T-helper 2 cell (primary cell): ENCODE measurements around the gene HOXC9.
"Not testable (repeated sequence)": the region's sequence is repeated elsewhere in the genome, so short reads cannot be mapped to it uniquely, and the experiment has no call there.

Experiments
- DNase-seq, 5 experiments: peaks; one replicate each; pipeline versions ENCODE4 v3.0.0 to v3.0.0-alpha.2; 2012 to 2022

Gene HOXC9

DNA sequence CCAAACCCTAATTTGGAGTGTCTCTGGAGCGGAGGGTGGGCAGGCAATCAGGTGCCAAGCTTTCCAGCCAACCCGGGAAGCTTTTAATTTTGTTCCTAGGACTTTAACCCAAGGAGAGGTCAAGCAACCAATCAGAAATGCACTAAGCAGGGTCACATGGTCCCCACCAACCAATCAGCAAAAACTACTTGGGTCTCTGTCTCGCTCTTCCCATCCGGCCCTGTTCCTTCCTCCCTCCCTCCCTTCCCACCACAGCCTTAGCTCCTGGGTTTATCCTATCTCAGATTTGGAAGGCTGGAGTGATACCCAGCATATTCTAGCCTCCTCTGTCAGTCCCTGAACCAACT, 40.2 kb downstream of the HOXC9 start:
- DNase-seq = no peak

- DNase-seq = no peak
Observed at GRCh38 chr12:54040648-54041047, 40.7 kb downstream of the HOXC9 start.

GRCh38 chr12:54041097-54041690, 41.2 kb downstream of the HOXC9 start:
- no peak for DNase-seq

- not testable (repeated sequence) for DNase-seq
Observed at GRCh38 chr12:54042033-54042432, 42.1 kb downstream of the HOXC9 start.

DNA sequence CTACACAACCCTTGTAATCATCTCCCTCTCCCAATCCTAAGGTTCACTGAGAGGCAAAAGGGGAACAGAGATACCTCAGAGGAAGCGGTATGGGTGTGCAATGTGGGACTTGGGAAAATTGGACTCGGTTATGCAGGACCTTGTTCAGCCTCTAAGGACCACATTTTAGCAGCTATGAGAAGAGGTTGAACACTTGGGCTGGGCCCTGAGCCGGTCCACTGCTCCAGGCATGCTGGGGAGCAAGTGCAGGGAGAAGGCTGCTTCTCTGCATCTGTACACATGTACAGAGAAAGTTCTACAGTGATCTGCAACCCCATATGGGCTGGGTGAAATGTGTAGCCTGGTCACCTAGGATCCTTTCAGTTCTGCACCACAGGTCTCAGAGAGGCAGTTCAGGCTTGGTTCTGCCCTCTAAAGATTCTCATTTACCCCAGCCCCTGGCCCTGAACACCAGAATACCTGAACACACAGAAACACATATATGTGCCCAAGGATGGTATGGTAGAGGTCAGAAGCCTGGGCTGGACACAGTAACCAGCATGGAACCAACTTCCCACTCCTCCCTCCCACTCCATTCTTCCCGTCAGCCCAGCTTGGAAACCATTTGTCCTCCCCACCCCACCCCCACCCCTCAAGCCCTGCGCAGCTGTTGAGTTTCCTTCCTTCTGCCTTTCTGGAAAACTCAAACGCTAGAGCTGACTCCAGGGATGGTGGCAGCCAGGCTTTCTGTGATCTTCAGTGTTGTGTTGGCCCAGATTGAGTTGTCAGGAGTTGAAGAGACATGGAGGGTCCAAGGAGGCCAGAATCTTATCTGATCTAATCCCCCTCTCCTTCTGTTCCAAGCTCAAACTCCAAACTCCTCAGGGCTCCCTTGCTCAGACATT, 43.3 kb downstream of the HOXC9 start:
- no peak for DNase-seq

DNA sequence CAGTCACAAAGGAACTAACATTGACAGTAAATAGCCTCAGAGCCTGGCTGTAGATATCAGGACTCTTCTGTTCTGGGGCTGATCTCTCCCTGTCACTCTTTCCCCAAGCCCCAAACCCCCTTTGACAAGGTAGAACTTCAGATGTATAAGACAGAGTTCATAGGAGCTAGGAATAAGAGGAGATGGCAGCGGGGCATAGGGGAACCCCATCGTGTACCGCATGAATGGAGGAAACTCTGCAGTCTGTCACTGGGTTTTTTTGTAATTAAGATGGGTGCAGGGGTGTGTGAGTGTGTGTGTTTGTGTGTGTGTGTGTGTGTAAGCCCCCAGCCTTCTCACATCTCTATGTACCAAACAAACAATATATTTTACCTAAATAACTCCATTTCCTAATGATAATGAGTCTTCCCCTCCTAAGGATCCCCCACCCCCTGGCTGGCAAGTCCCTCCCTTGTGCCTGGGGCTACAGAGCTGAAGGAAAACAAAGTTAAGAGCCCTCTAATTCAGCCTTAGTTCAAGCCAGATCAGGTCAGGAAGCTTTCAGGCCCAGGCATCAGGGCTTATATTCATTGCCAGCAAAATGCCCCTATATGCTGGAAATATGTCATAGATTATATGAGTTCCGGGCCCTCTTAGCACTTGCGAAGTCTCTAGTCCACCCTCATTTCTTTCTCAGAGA, 44.6 kb downstream of the HOXC9 start:
- no peak for DNase-seq

GRCh38 chr12:54045401-54045800, 45.4 kb downstream of the HOXC9 start:
- DNase-seq = no peak

- DNase-seq = no peak
Observed at GRCh38 chr12:54045868-54046521, 46.0 kb downstream of the HOXC9 start.

DNA sequence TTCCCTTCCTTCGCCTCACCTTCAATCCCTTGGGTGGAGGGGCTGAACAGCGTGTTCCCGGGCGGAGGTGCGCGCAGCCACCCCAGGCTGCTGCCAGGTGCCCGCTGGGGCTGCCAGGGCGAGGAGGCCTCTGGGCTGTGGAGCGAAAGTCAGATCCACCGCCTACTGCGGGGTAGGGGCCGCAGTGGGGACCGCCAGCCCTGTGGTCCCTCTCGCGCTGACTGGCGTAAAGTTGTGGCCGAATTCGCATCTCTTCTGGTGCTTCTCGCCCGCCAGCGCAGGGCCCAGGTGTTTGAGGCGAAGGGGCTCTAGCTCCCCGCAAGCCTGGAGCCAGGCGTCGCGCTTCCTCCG, 46.8 kb downstream of the HOXC9 start:
- no peak for DNase-seq

DNA sequence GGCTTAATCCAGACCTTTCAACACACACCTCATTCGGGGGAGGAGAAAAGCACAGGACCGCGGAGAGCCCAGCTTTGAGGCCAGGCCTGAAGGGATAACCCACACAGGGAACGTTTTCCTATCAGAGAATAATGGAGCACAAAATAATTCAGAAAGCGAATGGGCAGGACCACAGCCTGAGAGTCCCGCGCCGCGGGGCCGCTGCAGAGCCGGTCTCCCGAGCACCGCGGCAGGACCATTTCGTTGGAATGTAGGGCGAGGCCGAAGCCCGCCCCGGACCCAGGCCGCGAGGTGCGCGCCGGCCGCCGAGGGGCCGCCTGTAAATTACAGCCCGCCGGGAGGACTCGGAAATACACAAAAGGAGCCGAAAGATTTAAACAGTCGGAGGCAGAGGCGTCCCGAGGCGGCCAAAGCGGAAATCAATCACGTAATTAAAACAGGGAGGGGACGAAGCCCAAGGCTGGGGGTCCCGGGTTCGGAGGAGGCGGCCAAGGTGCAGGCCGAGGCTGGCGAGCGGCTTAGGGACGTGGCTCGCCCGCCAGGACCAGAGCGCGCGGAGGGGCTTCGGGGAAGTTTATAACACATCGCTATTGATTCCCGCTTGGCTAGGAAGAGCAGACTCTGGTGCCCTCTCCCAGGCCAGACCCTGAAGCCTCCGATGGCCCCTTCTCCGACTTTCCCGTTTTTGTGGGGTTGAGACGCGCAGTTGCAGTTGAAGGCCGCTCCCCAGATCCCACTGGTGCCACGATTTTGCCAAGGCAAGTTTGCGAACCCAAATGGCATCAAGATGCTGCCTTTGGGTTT, 47.4 kb downstream of the HOXC9 start:
- no peak for DNase-seq

GRCh38 chr12:54047964-54048303, 48.0 kb downstream of the HOXC9 start:
- no peak for DNase-seq

DNA sequence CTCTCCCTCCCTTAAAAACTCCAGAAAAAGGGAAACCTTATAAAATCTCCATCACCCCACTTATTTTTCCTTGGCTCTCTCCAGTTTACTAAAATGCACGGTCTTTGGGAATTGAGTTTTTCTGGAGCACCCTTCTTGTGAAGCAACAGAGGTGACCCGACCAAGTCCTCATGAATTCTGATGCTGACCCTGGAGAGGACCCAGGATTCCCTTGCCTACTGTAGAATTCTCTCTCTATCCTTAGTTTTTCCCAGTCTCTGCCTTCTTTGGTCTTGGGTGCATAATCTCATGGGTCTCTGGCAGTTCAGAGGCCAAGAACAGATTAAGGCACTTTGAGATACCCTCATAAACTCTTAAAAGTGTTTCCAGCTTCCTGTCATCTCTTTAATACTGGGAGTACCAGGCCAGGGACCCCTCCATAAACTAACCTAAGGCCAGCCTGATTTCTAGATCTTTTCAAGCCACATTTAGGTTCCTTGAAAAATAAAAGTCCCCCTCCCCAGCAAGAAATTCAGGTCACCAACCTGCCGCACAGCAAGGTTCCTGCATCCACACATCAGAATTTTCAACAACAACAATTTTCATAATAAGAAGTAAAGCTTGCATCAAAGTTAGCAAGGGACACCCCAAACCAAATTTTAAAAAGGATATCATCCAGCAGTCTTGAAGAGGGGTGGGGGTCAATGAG, 48.6 kb downstream of the HOXC9 start:
- DNase-seq = no peak

- DNase-seq = no peak
Observed at GRCh38 chr12:54049108-54049507, 49.1 kb downstream of the HOXC9 start.

- DNase-seq = no peak
Observed at GRCh38 chr12:54050482-54050810, 50.5 kb downstream of the HOXC9 start.

- no peak for DNase-seq
Observed at GRCh38 chr12:54051026-54051842, 51.3 kb downstream of the HOXC9 start.

DNA sequence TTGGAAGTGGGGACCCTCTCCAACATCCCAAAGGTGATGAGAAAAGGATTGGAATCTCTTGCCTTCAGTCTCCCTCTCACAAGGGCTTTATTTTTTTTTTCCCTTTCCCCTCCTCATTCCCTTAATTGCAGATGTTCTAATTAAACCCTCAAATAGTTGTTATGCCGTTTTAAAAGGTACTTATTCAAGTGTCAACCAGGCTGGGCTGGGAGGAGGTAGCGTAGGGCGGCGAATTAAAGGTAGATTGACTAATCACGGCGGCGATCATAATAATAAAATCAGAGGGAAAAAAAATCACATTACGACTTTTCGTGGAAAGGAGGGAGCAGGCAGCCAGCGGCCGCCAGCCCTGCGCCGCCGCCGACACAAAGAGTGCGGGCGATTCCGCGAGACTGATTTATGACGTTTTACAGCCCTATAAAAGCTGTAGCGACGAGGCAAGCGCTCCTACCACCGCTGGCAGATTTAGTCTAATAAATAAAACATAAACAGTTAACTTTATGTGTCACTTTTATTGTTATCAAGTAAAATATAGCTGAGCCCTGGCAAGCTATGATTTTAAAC, 52.0 kb downstream of the HOXC9 start:
- no peak for DNase-seq

DNA sequence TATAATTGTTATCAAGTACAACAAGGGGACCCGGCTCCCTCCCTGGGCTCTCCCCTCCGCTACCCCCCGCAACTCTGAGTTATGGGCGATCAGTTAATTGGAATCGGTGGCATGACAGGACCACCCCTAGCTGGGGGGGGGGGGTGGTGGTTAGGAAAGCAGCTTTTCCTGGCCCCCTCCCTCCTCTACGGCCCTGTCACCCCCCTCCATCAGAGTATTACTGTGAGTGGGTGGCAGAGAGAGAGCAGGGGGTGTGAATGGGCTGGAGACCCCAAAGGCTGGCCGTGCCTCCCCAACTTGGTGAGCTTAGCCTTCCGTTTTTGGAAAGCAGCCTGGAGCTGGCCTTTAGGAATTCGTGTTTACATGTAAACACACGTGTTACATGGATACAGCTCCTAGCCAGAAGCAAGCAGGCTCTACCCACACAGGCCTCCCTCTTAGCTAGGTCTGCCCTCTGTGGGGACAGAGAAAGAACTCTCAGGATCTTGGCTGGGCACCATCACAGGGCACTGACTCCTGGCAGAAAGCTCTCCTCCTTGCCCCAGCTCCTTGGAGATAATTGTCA, 52.6 kb downstream of the HOXC9 start:
- DNase-seq = no peak
